ENCODE measurements around the gene OTOS.

DNA sequence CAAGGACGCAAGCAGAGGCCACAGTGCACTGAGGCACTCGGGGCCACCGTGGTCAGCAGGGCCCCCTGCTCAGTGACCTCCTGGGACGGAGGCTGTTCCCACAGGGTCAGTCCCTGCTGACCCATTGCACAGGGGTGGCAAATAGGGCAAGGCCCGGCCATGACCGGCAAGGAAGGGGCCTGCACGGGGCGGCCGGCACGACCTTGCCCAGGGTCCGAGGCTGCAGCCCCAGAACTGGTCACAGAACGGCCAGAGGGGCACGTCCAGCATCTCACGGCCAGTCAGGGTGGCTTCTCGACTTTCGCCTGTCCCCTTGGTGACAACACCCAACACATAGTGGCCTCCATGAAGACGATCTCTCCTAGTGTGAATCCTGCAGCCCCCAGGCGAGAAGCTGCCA lies 27.6 kb upstream of the OTOS start:
- TF ChIP-seq FOXM1 (IDR thresholded peaks at IDR 0.05; ENCODE audit: borderline replicate concordance, low read depth) (no peak), TEAD4 (IDR thresholded peaks at IDR 0.05) (no peak), EP300 (IDR thresholded peaks at IDR 0.05; ENCODE audit: borderline replicate concordance) (no peak), TAF1 (IDR thresholded peaks at IDR 0.05; ENCODE audit: low read depth) (no peak), CEBPB (IDR thresholded peaks at IDR 0.05) (no peak)
- TF ChIP-seq, protein P1, sequence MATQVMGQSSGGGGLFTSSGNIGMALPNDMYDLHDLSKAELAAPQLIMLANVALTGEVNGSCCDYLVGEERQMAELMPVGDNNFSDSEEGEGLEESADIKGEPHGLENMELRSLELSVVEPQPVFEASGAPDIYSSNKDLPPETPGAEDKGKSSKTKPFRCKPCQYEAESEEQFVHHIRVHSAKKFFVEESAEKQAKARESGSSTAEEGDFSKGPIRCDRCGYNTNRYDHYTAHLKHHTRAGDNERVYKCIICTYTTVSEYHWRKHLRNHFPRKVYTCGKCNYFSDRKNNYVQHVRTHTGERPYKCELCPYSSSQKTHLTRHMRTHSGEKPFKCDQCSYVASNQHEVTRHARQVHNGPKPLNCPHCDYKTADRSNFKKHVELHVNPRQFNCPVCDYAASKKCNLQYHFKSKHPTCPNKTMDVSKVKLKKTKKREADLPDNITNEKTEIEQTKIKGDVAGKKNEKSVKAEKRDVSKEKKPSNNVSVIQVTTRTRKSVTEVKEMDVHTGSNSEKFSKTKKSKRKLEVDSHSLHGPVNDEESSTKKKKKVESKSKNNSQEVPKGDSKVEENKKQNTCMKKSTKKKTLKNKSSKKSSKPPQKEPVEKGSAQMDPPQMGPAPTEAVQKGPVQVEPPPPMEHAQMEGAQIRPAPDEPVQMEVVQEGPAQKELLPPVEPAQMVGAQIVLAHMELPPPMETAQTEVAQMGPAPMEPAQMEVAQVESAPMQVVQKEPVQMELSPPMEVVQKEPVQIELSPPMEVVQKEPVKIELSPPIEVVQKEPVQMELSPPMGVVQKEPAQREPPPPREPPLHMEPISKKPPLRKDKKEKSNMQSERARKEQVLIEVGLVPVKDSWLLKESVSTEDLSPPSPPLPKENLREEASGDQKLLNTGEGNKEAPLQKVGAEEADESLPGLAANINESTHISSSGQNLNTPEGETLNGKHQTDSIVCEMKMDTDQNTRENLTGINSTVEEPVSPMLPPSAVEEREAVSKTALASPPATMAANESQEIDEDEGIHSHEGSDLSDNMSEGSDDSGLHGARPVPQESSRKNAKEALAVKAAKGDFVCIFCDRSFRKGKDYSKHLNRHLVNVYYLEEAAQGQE (IDR thresholded peaks at IDR 0.05; ENCODE audit: low read depth) = no peak
- TF ChIP-seq, protein P2, sequence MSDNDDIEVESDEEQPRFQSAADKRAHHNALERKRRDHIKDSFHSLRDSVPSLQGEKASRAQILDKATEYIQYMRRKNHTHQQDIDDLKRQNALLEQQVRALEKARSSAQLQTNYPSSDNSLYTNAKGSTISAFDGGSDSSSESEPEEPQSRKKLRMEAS (IDR thresholded peaks at IDR 0.05) = no peak
